GM18867 (cell line): Measurements from ENCODE around the gene SPRED3.
"Not testable (repeated sequence)": the region's sequence is repeated elsewhere in the genome, so short reads cannot be mapped to it uniquely, and the experiment has no call there.

ENCODE experiments used
- ATAC-seq: cut with Tn5 transposase; IDR thresholded peaks from one replicate; pipeline ENCODE4 v1.9.1; 2021; ENCODE audit warnings: mild to moderate bottlenecking, moderate library complexity; ENCODE audit not compliant: unreplicated experiment

The SPRED3 gene

GRCh38 chr19:38389957-38390924, 1.7 kb downstream of the SPRED3 start:
- no peak for ATAC-seq

- no peak for ATAC-seq
Observed at GRCh38 chr19:38391911-38392464, 3.5 kb downstream of the SPRED3 start.

- ATAC-seq: no peak
Observed at GRCh38 chr19:38392707-38393308, 4.3 kb downstream of the SPRED3 start.

GRCh38 chr19:38394488-38394887, 6.0 kb downstream of the SPRED3 start:
- ATAC-seq: no peak

GRCh38 chr19:38395381-38396114, 7.1 kb downstream of the SPRED3 start:
- ATAC-seq: no peak

- no peak for ATAC-seq
Observed at GRCh38 chr19:38399081-38399480, 10.6 kb downstream of the SPRED3 start.

- no peak for ATAC-seq
Observed at GRCh38 chr19:38399537-38399936, 11.0 kb downstream of the SPRED3 start.

GRCh38 chr19:38400361-38400760, 11.9 kb downstream of the SPRED3 start:
- no peak for ATAC-seq

GRCh38 chr19:38401148-38401547, 12.7 kb downstream of the SPRED3 start:
- no peak for ATAC-seq

GRCh38 chr19:38402623-38402966, 14.1 kb downstream of the SPRED3 start:
- ATAC-seq: no peak

- peak; percentile 89 for ATAC-seq
Observed at GRCh38 chr19:38402967-38403674, 14.6 kb downstream of the SPRED3 start, which contains the start of gene FAM98C. TSS of gene FAM98C (plus strand) at chr19:38403093. CDS start at chr19:38403154, 61 bp downstream.

- ATAC-seq: no peak
Observed at GRCh38 chr19:38404858-38405257, 16.4 kb downstream of the SPRED3 start.

- ATAC-seq: no peak
Observed at GRCh38 chr19:38405276-38405675, 16.8 kb downstream of the SPRED3 start.

GRCh38 chr19:38409631-38410133, 21.2 kb downstream of the SPRED3 start:
- ATAC-seq: no peak

- ATAC-seq: not testable (repeated sequence)
Observed at GRCh38 chr19:38410407-38410806, 21.9 kb downstream of the SPRED3 start.

- ATAC-seq: no peak
Observed at GRCh38 chr19:38411041-38411712, 22.7 kb downstream of the SPRED3 start.

GRCh38 chr19:38411898-38412297, 23.4 kb downstream of the SPRED3 start:
- not testable (repeated sequence) for ATAC-seq

- no peak for ATAC-seq
Observed at GRCh38 chr19:38412491-38412890, 24.0 kb downstream of the SPRED3 start.

- ATAC-seq: no peak
Observed at GRCh38 chr19:38412961-38413360, 24.5 kb downstream of the SPRED3 start.

- no peak for ATAC-seq
Observed at GRCh38 chr19:38413416-38413815, 24.9 kb downstream of the SPRED3 start.
